AG04450 (cell line): ENCODE results near the gene TMEM145. TPM values are rescaled to one million over a fixed set of nuclear protein-coding genes. Genes with fewer than 3 reads are reported as not detected.

Experiments used
- CTCF ChIA-PET: fragments of 300-600, 350-600 bp; formaldehyde crosslinking; extraction: SDS; loops from one replicate; lab custom pipeline; 2022; ENCODE audit warnings: antibody characterized with exemption, inconsistent platforms; lab: Charles Lee
- POLR2A ChIA-PET: fragments of 350-600 bp; formaldehyde crosslinking; extraction: SDS; loops from one replicate; lab custom pipeline; 2021; ENCODE audit warnings: antibody characterized with exemption, inconsistent platforms; lab: Yijun Ruan, JAX
- DNase-seq: peaks from one replicate; pipeline ENCODE4 v3.0.0-alpha.2; 2011; ENCODE audit warnings: low read depth, low spot score
- H3K27ac ChIP-seq: one replicate; pipeline ENCODE4 v1.5.1; 2012; ENCODE audit warnings: low read depth, low read length, control low read depth
- H3K27me3 ChIP-seq: one replicate; pipeline ENCODE4 v1.6.0; 2012; ENCODE audit warnings: low read length; ENCODE audit not compliant: control insufficient read depth, insufficient read depth
- H3K4me3 ChIP-seq: 2 replicates; pipeline ENCODE4 v1.5.1; 2011; ENCODE audit warnings: mild to moderate bottlenecking, low read depth, low read length, control low read depth
- H3K9me3 ChIP-seq: 2 replicates; pipeline ENCODE4 v1.5.1; 2012; ENCODE audit warnings: low read length; ENCODE audit not compliant: control insufficient read depth, insufficient read depth
- CTCF ChIP-seq: IDR thresholded peaks from 2 replicates; pipeline ENCODE4 v1.5.1; 2011; ENCODE audit warnings: low read depth, low read length, control low read depth, inconsistent platforms
- polyA plus RNA-seq: library from polyadenylated mRNA; depleted of rRNA; stranded (reverse); fragments of >200 nt; gene quantifications from 2 replicates; pipeline ENCODE4 v1.2.3, GENCODE V29; 2011

The TMEM145 gene
- polyA plus RNA-seq, 1 experiment, result not detected

GRCh38 chr19:42332059-42332458, 18.9 kb downstream of the TMEM145 start:
- DNase-seq, result no peak
- no peaks in the 10 kb centered on the region for H3K27me3 ChIP-seq
- H3K9me3 ChIP-seq, result no peaks in the 10 kb centered on the region
- ChIA-PET CTCF (no interaction called here), POLR2A (no interaction called here)
- no peak overlapping the region for H3K27ac ChIP-seq
- no peak overlapping the region for H3K4me3 ChIP-seq
- TF ChIP-seq CTCF, result no peak

- ChIA-PET POLR2A (no interaction called here), CTCF (no interaction called here)
- no peak for TF ChIP-seq CTCF
- Histone ChIP-seq H3K27me3 (no peaks in the 10 kb centered on the region), H3K27ac (no peak overlapping the region), H3K4me3 (no peak overlapping the region), H3K9me3 (no peaks in the 10 kb centered on the region)
- DNase-seq, result no peak
Observed at GRCh38 chr19:42333018-42333417, 19.9 kb downstream of the TMEM145 start.

GRCh38 chr19:42333975-42334696, 21.0 kb downstream of the TMEM145 start:
- ChIA-PET CTCF (no interaction called here), POLR2A (no interaction called here)
- Histone ChIP-seq H3K4me3 (no peak overlapping the region), H3K27ac (no peak overlapping the region), H3K27me3 (no peaks in the 10 kb centered on the region), H3K9me3 (no peaks in the 10 kb centered on the region)
- no peak for DNase-seq
- no peak for TF ChIP-seq CTCF

DNA sequence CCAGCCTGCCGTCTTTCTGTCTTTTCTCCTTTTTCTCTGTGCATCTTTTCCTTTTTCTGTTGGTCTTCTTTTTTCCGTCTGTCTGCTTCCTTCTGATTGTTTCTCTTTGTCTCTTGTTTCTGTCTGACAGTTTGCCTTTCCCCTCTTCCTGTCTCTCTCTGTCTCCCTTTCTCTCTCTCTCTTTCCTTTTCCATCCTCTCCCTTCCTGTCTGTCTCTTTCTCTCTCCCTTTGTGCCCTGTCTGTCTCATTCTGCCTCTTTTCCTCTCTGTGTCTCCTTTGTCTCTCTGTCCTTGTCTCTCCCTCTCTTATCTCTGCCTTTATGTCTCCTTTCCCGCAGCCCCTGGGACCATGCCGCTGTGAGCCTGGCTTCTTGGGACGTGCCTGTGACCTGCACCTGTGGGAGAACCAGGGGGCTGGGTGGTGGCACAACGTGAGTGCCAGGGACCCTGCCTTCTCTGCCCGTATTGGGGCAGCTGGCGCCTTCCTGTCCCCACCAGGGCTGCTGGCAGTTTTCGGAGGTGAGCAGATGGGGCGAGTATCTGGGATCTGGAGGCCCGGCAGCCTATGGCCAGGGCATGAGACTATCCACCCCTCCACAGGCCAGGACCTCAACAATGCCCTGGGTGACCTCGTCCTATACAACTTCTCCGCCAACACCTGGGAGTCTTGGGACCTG, 21.7 kb downstream of the TMEM145 start:
- DNase-seq, result no peak
- no peaks in the 10 kb centered on the region for H3K9me3 ChIP-seq
- H3K4me3 ChIP-seq, result no peak overlapping the region
- H3K27ac ChIP-seq, result no peak overlapping the region
- TF ChIP-seq CTCF, result no peak
- POLR2A ChIA-PET, result no interaction called here
- CTCF ChIA-PET, result no interaction called here
- H3K27me3 ChIP-seq, result no peaks in the 10 kb centered on the region

GRCh38 chr19:42335374-42335936, 22.3 kb downstream of the TMEM145 start:
- TF ChIP-seq CTCF, result no peak

More at GRCh38 chr19:42335374-42335936, 22.3 kb downstream of the TMEM145 start:
- Histone ChIP-seq H3K27me3 (no peaks in the 10 kb centered on the region), H3K4me3 (no peak overlapping the region), H3K9me3 (no peaks in the 10 kb centered on the region), H3K27ac (no peak overlapping the region)
- CTCF ChIA-PET, result no interaction called here
- POLR2A ChIA-PET, result no interaction called here
- no peak for DNase-seq
